Astrocyte (in vitro differentiated cells and primary cell): ENCODE results near the gene GFER. TPM values are rescaled to one million over a fixed set of nuclear protein-coding genes. Genes with fewer than 3 reads are reported as not detected.
A peak's percentile ranks its signal among the peaks of the same experiment; 100 is the strongest.

ENCODE experiments used
- DNase-seq: peaks from one replicate; pipeline ENCODE4 v3.0.0-alpha.2; 2010; ENCODE audit warnings: low read depth
- FAIRE-seq: peaks from 2 replicates; lab custom pipeline; 2011; peaks lifted over from hg19 to GRCh38; lab: Jason Lieb, UNC
- H2AFZ ChIP-seq: 2 replicates; pipeline ENCODE4 v1.6.0; 2012; ENCODE audit warnings: low read depth, low read length, inconsistent platforms
- H3K27ac ChIP-seq: 2 replicates; pipeline ENCODE4 v1.5.1; 2011; ENCODE audit warnings: low read depth, low read length, inconsistent platforms
- H3K27me3 ChIP-seq: 2 replicates; pipeline ENCODE4 v1.6.0; 2011; ENCODE audit warnings: low read length, inconsistent platforms; ENCODE audit not compliant: insufficient read depth
- H3K36me3 ChIP-seq: 2 replicates; pipeline ENCODE4 v1.5.1; 2011; ENCODE audit warnings: low read length, inconsistent platforms; ENCODE audit not compliant: insufficient read depth
- H3K4me1 ChIP-seq: 2 replicates; pipeline ENCODE4 v1.5.1; 2011; ENCODE audit warnings: low read length, inconsistent platforms; ENCODE audit not compliant: insufficient read depth
- H3K4me2 ChIP-seq: 2 replicates; pipeline ENCODE4 v1.6.0; 2012; ENCODE audit warnings: low read length, inconsistent platforms
- H3K4me3 ChIP-seq: 2 replicates; pipeline ENCODE4 v1.5.1; 2011; ENCODE audit warnings: low read depth, mild to moderate bottlenecking, low read length, inconsistent platforms; ENCODE audit not compliant: insufficient read depth
- H3K79me2 ChIP-seq: 2 replicates; pipeline ENCODE4 v1.6.0; 2012; ENCODE audit warnings: mild to moderate bottlenecking, low read length, inconsistent platforms; ENCODE audit not compliant: insufficient read depth
- H3K9ac ChIP-seq: 2 replicates; pipeline ENCODE4 v1.6.0; 2012; ENCODE audit warnings: mild to moderate bottlenecking, low read length, inconsistent platforms
- H3K9me3 ChIP-seq: 2 replicates; pipeline ENCODE4 v1.5.1; 2012; ENCODE audit warnings: low read depth, mild to moderate bottlenecking, low read length, inconsistent platforms; ENCODE audit not compliant: insufficient read depth
- H4K20me1 ChIP-seq: 2 replicates; pipeline ENCODE4 v1.6.0; 2012; ENCODE audit warnings: low read length, inconsistent platforms; ENCODE audit not compliant: insufficient read depth
- H3K27ac Mint-ChIP-seq: one replicate; pipeline ENCODE4 v1.8.0; 2021; ENCODE audit warnings: mild to moderate bottlenecking, mixed read lengths; ENCODE audit not compliant: unreplicated experiment
- H3K27me3 Mint-ChIP-seq: one replicate; pipeline ENCODE4 v1.8.0; 2021; ENCODE audit warnings: low read depth, mixed read lengths; ENCODE audit not compliant: unreplicated experiment
- H3K36me3 Mint-ChIP-seq: one replicate; pipeline ENCODE4 v1.8.0; 2021; ENCODE audit warnings: low read depth, mixed read lengths; ENCODE audit not compliant: unreplicated experiment
- H3K4me1 Mint-ChIP-seq: one replicate; pipeline ENCODE4 v1.8.0; 2021; ENCODE audit warnings: low read depth, mixed read lengths; ENCODE audit not compliant: unreplicated experiment
- H3K4me3 Mint-ChIP-seq: one replicate; pipeline ENCODE4 v1.8.0; 2021; ENCODE audit warnings: mild to moderate bottlenecking, moderate library complexity, mixed read lengths; ENCODE audit not compliant: unreplicated experiment
- H3K9me3 Mint-ChIP-seq: one replicate; pipeline ENCODE4 v1.8.0; 2021; ENCODE audit warnings: mild to moderate bottlenecking, mixed read lengths; ENCODE audit not compliant: unreplicated experiment
- EZH2 ChIP-seq: IDR thresholded peaks from 2 replicates; pipeline ENCODE4 v1.6.1; 2012; ENCODE audit warnings: mild to moderate bottlenecking, low read length, inconsistent platforms; ENCODE audit not compliant: insufficient read depth
- total RNA-seq: library from RNA; stranded (reverse); gene quantifications from 2 replicates; pipeline ENCODE4 v1.2.1, GENCODE V29; 2021
- TF ChIP-seq, protein P1 (sequence below): IDR thresholded peaks from 2 replicates; pipeline ENCODE4 v1.5.1; 2011; ENCODE audit warnings: low read depth, mild to moderate bottlenecking, inconsistent platforms, low read length, moderate library complexity; ENCODE audit not compliant: insufficient read depth

The GFER gene
- total RNA-seq, 1 donor from 2014 or later = 30.4 TPM

DNA sequence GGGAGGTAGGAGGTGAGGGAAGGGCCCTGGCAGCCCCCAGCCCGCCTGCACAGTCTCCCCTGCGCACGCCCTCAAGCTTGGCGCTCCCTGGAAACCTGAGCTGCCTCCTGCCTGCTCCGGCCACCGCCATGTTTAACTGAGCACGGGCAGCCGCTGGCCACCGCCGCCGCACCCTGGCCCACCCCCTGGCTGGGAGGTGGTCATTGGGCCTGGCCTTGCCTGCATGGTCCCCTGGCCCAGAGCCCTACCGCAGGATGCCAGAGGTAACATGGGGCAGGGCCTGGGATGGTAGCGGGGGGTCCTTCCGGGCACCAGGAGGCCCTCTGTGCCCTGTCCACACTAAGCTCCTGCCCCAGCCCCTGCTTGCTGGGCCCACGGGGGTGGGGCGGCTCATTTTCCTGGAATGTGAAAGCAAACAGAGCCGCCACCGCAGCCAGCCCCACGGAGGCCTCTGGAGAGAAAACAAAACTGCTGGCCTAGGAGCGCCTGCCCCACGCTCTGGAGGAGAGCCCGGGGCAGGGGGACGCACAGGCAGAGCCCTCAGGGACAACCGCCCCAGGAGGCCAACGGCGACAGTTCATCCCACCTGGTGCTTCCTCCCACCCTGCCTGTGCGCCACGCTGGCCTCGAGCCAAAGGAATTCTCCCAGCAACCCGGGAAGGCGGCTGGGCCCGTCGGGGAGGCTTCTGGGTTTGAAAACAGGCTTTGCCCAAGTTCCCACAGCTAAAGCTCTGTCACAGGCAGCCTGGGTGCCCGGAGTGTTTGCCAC is 51.6 kb downstream of the GFER start:
- H3K27ac Mint-ChIP-seq = no peak overlapping the region
- H3K27me3 Mint-ChIP-seq = no peaks in the 10 kb centered on the region
- no peaks in the 10 kb centered on the region for H3K36me3 Mint-ChIP-seq
- no peak for TF ChIP-seq EZH2
- TF ChIP-seq, protein P1, sequence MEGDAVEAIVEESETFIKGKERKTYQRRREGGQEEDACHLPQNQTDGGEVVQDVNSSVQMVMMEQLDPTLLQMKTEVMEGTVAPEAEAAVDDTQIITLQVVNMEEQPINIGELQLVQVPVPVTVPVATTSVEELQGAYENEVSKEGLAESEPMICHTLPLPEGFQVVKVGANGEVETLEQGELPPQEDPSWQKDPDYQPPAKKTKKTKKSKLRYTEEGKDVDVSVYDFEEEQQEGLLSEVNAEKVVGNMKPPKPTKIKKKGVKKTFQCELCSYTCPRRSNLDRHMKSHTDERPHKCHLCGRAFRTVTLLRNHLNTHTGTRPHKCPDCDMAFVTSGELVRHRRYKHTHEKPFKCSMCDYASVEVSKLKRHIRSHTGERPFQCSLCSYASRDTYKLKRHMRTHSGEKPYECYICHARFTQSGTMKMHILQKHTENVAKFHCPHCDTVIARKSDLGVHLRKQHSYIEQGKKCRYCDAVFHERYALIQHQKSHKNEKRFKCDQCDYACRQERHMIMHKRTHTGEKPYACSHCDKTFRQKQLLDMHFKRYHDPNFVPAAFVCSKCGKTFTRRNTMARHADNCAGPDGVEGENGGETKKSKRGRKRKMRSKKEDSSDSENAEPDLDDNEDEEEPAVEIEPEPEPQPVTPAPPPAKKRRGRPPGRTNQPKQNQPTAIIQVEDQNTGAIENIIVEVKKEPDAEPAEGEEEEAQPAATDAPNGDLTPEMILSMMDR = no peak
- H3K4me1 Mint-ChIP-seq = peaks cover 15% of the 10 kb centered on the region
- H3K4me3 ChIP-seq = peak overlapping the region; percentile 43
- H3K79me2 ChIP-seq = peaks cover 45% of the 10 kb centered on the region
- H3K4me2 ChIP-seq = peak overlapping the region; percentile 84
- H3K4me1 ChIP-seq = peaks cover 73% of the 10 kb centered on the region
- H3K27me3 ChIP-seq = no peaks in the 10 kb centered on the region
- peaks cover 3% of the 10 kb centered on the region for H4K20me1 ChIP-seq
- DNase-seq (peak; percentile 74), FAIRE-seq (no peak)
- H3K9ac ChIP-seq = peak overlapping the region; percentile 75
- peak overlapping the region; percentile 90 for H3K27ac ChIP-seq
- H3K9me3 ChIP-seq = no peaks in the 10 kb centered on the region
- H3K9me3 Mint-ChIP-seq = no peaks in the 10 kb centered on the region
- peak overlapping the region; percentile 8 for H2AFZ ChIP-seq
- no peak overlapping the region for H3K4me3 Mint-ChIP-seq
- no peaks in the 10 kb centered on the region for H3K36me3 ChIP-seq

DNA sequence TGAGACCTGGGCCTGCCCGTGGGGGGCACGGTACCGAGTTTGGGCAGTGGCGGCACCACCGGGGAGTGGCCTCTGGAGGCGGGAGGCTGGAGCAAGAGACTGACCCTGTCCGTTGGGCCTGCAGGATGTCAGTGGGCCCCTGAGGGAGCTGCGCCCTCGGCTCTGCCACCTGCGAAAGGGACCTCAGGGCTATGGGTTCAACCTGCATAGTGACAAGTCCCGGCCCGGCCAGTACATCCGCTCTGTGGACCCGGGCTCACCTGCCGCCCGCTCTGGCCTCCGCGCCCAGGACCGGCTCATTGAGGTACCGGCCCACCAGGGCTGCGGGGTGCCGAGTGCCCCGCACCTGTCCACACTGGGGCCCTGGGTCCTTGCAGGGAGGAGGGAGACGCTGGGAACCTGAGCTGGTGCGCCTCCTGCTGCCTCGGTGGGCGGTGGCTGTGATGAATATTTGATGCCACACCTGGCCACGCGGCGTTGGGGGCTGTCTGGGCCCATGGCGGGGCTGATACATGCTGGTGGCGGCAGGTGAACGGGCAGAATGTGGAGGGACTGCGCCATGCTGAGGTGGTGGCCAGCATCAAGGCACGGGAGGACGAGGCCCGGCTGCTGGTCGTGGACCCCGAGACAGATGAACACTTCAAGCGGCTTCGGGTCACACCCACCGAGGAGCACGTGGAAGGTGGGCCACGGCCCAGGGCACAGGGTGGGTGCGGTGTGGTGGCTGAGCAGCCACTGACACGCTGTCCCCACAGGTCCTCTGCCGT is 52.4 kb downstream of the GFER start:
- no peaks in the 10 kb centered on the region for H3K27me3 ChIP-seq
- TF ChIP-seq, protein P1 = no peak
- no peak for TF ChIP-seq EZH2
- H3K4me3 Mint-ChIP-seq = no peak overlapping the region
- H3K9me3 ChIP-seq = no peaks in the 10 kb centered on the region
- peak overlapping the region; percentile 75 for H3K9ac ChIP-seq
- H3K4me3 ChIP-seq = peak overlapping the region; percentile 43
- H3K4me1 Mint-ChIP-seq = peaks cover 15% of the 10 kb centered on the region
- H3K27me3 Mint-ChIP-seq = no peaks in the 10 kb centered on the region
- peak overlapping the region; percentile 90 for H3K27ac ChIP-seq
- H3K79me2 ChIP-seq = peaks cover 45% of the 10 kb centered on the region
- FAIRE-seq (no peak), DNase-seq (no peak)
- H3K27ac Mint-ChIP-seq = no peak overlapping the region
- peaks cover 3% of the 10 kb centered on the region for H4K20me1 ChIP-seq
- H3K9me3 Mint-ChIP-seq = no peaks in the 10 kb centered on the region
- no peaks in the 10 kb centered on the region for H3K36me3 Mint-ChIP-seq
- H3K36me3 ChIP-seq = no peaks in the 10 kb centered on the region
- peak overlapping the region; percentile 84 for H3K4me2 ChIP-seq
- peaks cover 80% of the 10 kb centered on the region for H3K4me1 ChIP-seq
- peak overlapping the region; percentile 5 for H2AFZ ChIP-seq
